ENCODE data around the gene HIP1R. TPM values are rescaled to one million over a fixed set of nuclear protein-coding genes. Genes with fewer than 3 reads are reported as not detected.

HIP1R gene
- total RNA-seq, 1 donor from 2014 or later, result 22.2 TPM

- H3K9me3 ChIP-seq (ENCODE audit: insufficient read depth, low read depth, low read length), result no peaks in the 10 kb centered on the region
- FAIRE-seq, result no peak
- H3K36me3 ChIP-seq (ENCODE audit: insufficient read depth, low read length), result no peaks in the 10 kb centered on the region
- no peak overlapping the region for H2AFZ ChIP-seq (ENCODE audit: low read depth, low read length)
- TF ChIP-seq CTCF (IDR thresholded peaks at IDR 0.05; ENCODE audit: insufficient read depth, low read depth, low read length) (no peak), EZH2 (IDR thresholded peaks at IDR 0.05; ENCODE audit: insufficient read depth, low read length) (no peak)
- Mint-ChIP-seq H3K27me3 (ENCODE audit: low read depth, unreplicated experiment) (no peaks in the 10 kb centered on the region), H3K36me3 (ENCODE audit: low read depth, unreplicated experiment) (no peaks in the 10 kb centered on the region), H3K9me3 (ENCODE audit: unreplicated experiment) (peaks cover 4% of the 10 kb centered on the region), H3K4me1 (ENCODE audit: low read depth, unreplicated experiment) (peaks cover 38% of the 10 kb centered on the region), H3K4me3 (ENCODE audit: unreplicated experiment) (peak overlapping the region; percentile 97), H3K27ac (ENCODE audit: unreplicated experiment) (peak overlapping the region; percentile 95)
- H3K4me1 ChIP-seq (ENCODE audit: insufficient read depth, low read length), result peaks cover 53% of the 10 kb centered on the region
- H3K27ac ChIP-seq (ENCODE audit: low read depth, low read length), result peak overlapping the region; percentile 88
- H3K4me2 ChIP-seq (ENCODE audit: low read length), result peak overlapping the region; percentile 98
- peaks cover 64% of the 10 kb centered on the region for H3K79me2 ChIP-seq (ENCODE audit: insufficient read depth, low read length)
- DNase-seq (ENCODE audit: low read depth), result no peak
- peak overlapping the region; percentile 90 for H3K4me3 ChIP-seq (ENCODE audit: insufficient read depth, low read depth, low read length)
- H3K9ac ChIP-seq (ENCODE audit: low read length), result peak overlapping the region; percentile 98
- H4K20me1 ChIP-seq (ENCODE audit: insufficient read depth, low read length), result peaks cover 34% of the 10 kb centered on the region
- H3K27me3 ChIP-seq (ENCODE audit: insufficient read depth, low read length), result no peaks in the 10 kb centered on the region
Observed at GRCh38 chr12:122894193-122895121, 59.2 kb downstream of the HIP1R start.

DNA sequence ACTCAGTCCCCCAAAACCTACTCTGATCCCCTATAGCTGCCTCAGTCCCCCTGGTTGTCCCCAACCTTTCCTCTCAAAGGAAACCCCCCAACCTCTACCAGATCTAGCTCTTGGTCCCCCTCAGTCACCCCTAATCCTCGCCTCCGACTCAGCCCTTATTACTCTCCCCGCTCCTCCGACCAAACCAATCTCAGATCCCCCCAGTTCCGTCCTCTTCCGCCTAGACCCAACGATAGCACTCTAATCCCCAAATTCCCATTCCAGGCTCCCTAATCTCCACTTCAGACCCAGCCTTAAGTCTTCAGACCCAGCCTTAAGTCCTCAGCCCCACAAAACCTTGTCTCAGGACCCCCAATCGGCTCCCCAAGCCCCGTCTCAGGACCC is 60.1 kb downstream of the HIP1R start:
- peak overlapping the region; percentile 88 for H3K27ac ChIP-seq (ENCODE audit: low read depth, low read length)
- H3K4me3 ChIP-seq (ENCODE audit: insufficient read depth, low read depth, low read length), result peak overlapping the region; percentile 90
- H3K9me3 ChIP-seq (ENCODE audit: insufficient read depth, low read depth, low read length), result no peaks in the 10 kb centered on the region
- TF ChIP-seq CTCF (IDR thresholded peaks at IDR 0.05; ENCODE audit: insufficient read depth, low read depth, low read length) (no peak), EZH2 (IDR thresholded peaks at IDR 0.05; ENCODE audit: insufficient read depth, low read length) (no peak)
- H3K27me3 Mint-ChIP-seq (ENCODE audit: low read depth, unreplicated experiment), result no peaks in the 10 kb centered on the region
- H3K36me3 ChIP-seq (ENCODE audit: insufficient read depth, low read length), result no peaks in the 10 kb centered on the region
- peak overlapping the region; percentile 95 for H3K27ac Mint-ChIP-seq (ENCODE audit: unreplicated experiment)
- H3K79me2 ChIP-seq (ENCODE audit: insufficient read depth, low read length), result peaks cover 56% of the 10 kb centered on the region
- DNase-seq (ENCODE audit: low read depth) (no peak), FAIRE-seq (no peak)
- peak overlapping the region; percentile 62 for H2AFZ ChIP-seq (ENCODE audit: low read depth, low read length)
- H3K36me3 Mint-ChIP-seq (ENCODE audit: low read depth, unreplicated experiment), result no peaks in the 10 kb centered on the region
- peaks cover 53% of the 10 kb centered on the region for H3K4me1 ChIP-seq (ENCODE audit: insufficient read depth, low read length)
- H3K9me3 Mint-ChIP-seq (ENCODE audit: unreplicated experiment), result peaks cover 4% of the 10 kb centered on the region
- peak overlapping the region; percentile 97 for H3K4me3 Mint-ChIP-seq (ENCODE audit: unreplicated experiment)
- H3K4me2 ChIP-seq (ENCODE audit: low read length), result peak overlapping the region; percentile 98
- H3K9ac ChIP-seq (ENCODE audit: low read length), result peak overlapping the region; percentile 98
- H3K4me1 Mint-ChIP-seq (ENCODE audit: low read depth, unreplicated experiment), result peaks cover 35% of the 10 kb centered on the region
- no peaks in the 10 kb centered on the region for H3K27me3 ChIP-seq (ENCODE audit: insufficient read depth, low read length)
- peaks cover 31% of the 10 kb centered on the region for H4K20me1 ChIP-seq (ENCODE audit: insufficient read depth, low read length)

Measured in astrocyte (in vitro differentiated cells and primary cell).